ENCODE results near the gene STARD3. TPM values are rescaled to one million over a fixed set of nuclear protein-coding genes. Genes with fewer than 3 reads are reported as not detected.

Gene STARD3
- total and polyA plus RNA-seq, 2 donors from 2014 or later: 32.1 to 47.6 TPM

DNA sequence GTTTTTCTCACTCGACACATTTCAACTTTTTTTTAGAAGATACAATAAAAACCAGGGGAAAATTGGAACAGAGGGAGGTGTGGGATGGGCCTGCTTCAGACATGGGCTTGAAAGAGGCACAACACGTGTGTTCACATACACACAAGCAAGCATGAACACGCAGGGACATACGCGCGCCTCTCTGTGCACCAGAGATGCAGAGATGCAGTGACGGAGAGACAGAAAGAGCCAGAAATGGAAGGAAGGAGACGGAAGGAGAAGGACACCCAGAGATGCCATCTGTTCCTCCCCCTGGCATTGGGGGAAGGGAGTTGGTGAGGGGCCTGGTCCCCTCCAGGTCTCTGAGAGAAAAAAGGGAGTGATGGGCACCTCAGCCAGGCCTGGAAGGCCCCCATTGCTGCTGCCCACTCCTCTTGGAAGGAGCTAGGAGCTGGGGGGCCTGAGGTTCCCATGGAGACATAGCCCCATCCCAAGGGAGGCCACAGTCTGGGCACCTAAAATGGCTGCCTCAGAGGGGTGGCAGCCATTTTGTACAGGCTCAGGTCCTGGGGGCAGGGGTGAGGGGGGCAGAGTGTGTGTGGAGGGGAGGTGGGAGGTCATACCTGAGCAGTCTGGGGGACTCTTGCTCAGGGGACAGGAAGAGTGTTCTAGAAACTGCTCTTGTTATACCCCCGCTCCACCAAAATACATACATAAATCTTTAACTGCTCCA is 25.4 kb upstream of the STARD3 start:
- FAIRE-seq (no peak), DNase-seq (no peak)
- Histone ChIP-seq H3K4me3 (ENCODE audit: low read length in 3 of 3) (no peak overlapping the region), H3K27me3 (ENCODE audit: control insufficient read depth, insufficient read depth, low read length) (peaks cover 22% of the 10 kb centered on the region), H3K36me3 (ENCODE audit: control insufficient read depth in 2 of 3, insufficient read depth in 3 of 3, low read length in 3 of 3) (no peaks in the 10 kb centered on the region), H3K27ac (ENCODE audit: low read depth in 2 of 2, low read length in 2 of 2) (no peak overlapping the region), H3K4me1 (ENCODE audit: control insufficient read depth in 2 of 3, insufficient read depth in 2 of 3, low read depth in 1 of 3, low read length in 3 of 3) (no peaks in the 10 kb centered on the region), H3K9ac (ENCODE audit: low read length in 3 of 3) (no peak overlapping the region), H3K9me3 (ENCODE audit: control insufficient read depth in 2 of 3, insufficient read depth in 1 of 3, low read length in 3 of 3) (no peaks in the 10 kb centered on the region)
- intact Hi-C loops (cut with DNase I): no loop called here
- TF ChIP-seq, protein P1, sequence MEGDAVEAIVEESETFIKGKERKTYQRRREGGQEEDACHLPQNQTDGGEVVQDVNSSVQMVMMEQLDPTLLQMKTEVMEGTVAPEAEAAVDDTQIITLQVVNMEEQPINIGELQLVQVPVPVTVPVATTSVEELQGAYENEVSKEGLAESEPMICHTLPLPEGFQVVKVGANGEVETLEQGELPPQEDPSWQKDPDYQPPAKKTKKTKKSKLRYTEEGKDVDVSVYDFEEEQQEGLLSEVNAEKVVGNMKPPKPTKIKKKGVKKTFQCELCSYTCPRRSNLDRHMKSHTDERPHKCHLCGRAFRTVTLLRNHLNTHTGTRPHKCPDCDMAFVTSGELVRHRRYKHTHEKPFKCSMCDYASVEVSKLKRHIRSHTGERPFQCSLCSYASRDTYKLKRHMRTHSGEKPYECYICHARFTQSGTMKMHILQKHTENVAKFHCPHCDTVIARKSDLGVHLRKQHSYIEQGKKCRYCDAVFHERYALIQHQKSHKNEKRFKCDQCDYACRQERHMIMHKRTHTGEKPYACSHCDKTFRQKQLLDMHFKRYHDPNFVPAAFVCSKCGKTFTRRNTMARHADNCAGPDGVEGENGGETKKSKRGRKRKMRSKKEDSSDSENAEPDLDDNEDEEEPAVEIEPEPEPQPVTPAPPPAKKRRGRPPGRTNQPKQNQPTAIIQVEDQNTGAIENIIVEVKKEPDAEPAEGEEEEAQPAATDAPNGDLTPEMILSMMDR (IDR thresholded peaks at IDR 0.05; ENCODE audit: borderline replicate concordance, extremely low read depth, insufficient read depth): no peak

DNA sequence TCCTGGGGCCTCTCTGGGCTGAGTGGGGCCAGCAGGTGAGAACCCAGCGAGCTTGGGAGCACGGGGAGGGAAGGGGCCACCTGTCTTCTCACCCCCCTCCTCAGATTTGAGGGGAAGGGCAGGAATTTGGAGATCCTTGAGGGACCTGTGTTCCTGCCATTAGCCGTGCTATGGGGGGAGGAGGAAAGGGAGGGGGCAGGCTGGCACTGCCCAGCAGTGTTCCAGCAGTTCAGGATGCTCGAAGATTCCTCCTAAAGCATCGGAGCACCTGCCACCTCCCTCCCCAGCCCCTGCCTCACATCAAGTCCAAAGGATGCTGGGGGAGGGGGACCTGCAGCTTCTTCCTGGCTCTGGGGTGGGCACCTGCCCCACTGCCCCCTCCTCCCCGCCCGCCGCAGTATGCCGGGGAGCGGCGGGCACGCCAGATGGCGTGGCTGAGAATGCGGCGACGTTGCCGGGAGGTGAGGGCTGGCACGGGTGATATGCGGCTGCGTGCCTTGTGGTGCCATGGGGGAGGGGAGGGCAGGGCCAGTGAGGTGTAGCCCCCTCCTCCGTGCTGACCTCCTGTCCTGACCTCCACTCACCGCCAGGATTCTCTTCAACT is 24.6 kb upstream of the STARD3 start:
- H3K4me1 ChIP-seq (ENCODE audit: control insufficient read depth in 2 of 3, insufficient read depth in 2 of 3, low read depth in 1 of 3, low read length in 3 of 3): no peaks in the 10 kb centered on the region
- H3K4me3 ChIP-seq (ENCODE audit: low read length in 3 of 3): no peak overlapping the region
- no peaks in the 10 kb centered on the region for H3K36me3 ChIP-seq (ENCODE audit: control insufficient read depth in 2 of 3, insufficient read depth in 3 of 3, low read length in 3 of 3)
- no peak overlapping the region for H3K9ac ChIP-seq (ENCODE audit: low read length in 3 of 3)
- TF ChIP-seq, protein P1 (IDR thresholded peaks at IDR 0.05; ENCODE audit: borderline replicate concordance, extremely low read depth, insufficient read depth): no peak
- H3K9me3 ChIP-seq (ENCODE audit: control insufficient read depth in 2 of 3, insufficient read depth in 1 of 3, low read length in 3 of 3): no peaks in the 10 kb centered on the region
- peak in 1 of 5 donors; percentile 37 for DNase-seq
- intact Hi-C loops (cut with DNase I): no loop called here
- no peak overlapping the region for H3K27ac ChIP-seq (ENCODE audit: low read depth in 2 of 2, low read length in 2 of 2)
- FAIRE-seq: no peak
- peaks cover 22% of the 10 kb centered on the region for H3K27me3 ChIP-seq (ENCODE audit: control insufficient read depth, insufficient read depth, low read length)

DNA sequence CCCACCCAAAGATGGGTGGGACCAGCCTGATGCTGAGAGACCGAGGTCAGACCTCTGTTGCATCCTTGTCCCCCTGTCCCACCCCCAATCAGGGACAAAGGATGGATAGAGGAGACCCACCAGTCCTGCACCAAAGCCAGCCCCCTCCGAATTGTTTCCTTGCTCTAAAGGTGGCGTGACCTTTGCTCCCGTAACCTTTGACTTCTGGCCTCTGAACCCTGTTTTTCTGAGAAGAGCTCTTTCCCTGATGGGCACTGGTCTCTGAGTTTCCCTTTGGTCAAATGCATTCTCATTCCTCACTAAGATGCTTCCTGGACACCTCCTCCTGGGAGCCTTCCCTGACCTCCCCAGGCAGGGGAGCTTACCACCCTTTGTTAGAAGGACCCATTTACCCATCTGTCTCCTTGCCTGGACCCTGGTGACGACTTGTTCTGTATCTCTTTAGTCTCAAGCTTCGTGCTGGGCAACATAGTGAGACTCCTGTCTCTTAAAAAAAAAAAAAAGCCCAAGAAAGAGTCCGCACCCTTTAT is 23.9 kb upstream of the STARD3 start:
- Histone ChIP-seq H3K4me1 (ENCODE audit: control insufficient read depth in 2 of 3, insufficient read depth in 2 of 3, low read depth in 1 of 3, low read length in 3 of 3) (no peaks in the 10 kb centered on the region), H3K4me3 (ENCODE audit: low read length in 3 of 3) (no peak overlapping the region), H3K9me3 (ENCODE audit: control insufficient read depth in 2 of 3, insufficient read depth in 1 of 3, low read length in 3 of 3) (no peaks in the 10 kb centered on the region), H3K36me3 (ENCODE audit: control insufficient read depth in 2 of 3, insufficient read depth in 3 of 3, low read length in 3 of 3) (no peaks in the 10 kb centered on the region), H3K9ac (ENCODE audit: low read length in 3 of 3) (no peak overlapping the region), H3K27me3 (ENCODE audit: control insufficient read depth, insufficient read depth, low read length) (peaks cover 21% of the 10 kb centered on the region), H3K27ac (ENCODE audit: low read depth in 2 of 2, low read length in 2 of 2) (no peak overlapping the region)
- no peak for DNase-seq
- TF ChIP-seq, protein P1 (IDR thresholded peaks at IDR 0.05; ENCODE audit: borderline replicate concordance, extremely low read depth, insufficient read depth): no peak
- intact Hi-C loops (cut with DNase I): no loop called here
- FAIRE-seq: no peak

Measured in kidney (tissue), 14 donors.